SHP77 (cell line): ENCODE data around the gene GUCY1B1.

Experiments used
- DNase-seq, 2 experiments: peaks; one replicate each; lab custom pipeline; 2025; lab: John Stamatoyannopoulos, UW

GUCY1B1 gene

DNA sequence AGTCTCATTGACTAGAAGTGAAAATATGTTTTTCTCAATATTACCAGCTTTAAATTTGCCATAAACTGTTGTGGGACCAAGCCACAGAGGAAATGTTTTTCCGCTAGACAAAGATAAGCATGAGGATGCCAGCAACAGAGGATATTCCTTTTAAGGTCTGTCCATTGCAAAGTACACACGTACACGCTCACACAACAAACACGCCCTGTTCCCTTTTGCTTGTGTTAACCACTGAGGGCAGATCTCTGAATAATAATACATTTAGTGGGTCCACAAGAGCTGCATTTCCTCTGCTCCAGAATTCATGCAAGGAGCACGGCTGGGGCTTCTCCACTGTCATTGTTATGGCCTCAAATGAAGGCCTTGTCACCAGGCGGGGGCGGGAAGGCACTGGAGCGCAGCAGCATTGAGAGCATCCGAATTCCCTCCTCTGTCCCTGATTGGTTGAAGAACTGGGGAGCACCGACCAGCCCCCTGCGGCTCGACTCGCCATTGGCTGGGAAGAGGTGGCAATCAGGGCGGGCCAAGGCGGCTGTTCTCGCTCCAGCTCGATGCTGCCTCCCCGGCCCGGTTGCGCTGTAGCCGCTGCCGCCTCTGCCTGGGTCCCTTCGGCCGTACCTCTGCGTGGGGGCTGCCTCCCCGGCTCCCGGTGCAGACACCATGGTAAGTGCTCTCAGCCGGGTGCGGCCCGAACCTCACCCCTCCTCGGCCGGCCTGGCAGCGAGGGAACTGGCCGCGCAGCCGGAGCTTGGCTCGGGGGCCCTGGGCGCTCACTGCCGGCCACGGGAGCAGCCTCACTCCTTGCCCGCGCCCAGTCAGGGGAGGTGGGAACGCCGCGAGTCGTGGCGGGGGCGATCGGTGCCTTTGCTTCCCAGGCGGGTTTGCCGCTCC is at the start of gene GUCY1B1:
Gene GUCY1B1 (plus strand): TSS at position 541 of the 891 bp plus-strand sequence. CDS start 120 bp downstream, at position 661.
- no peak for DNase-seq

DNA sequence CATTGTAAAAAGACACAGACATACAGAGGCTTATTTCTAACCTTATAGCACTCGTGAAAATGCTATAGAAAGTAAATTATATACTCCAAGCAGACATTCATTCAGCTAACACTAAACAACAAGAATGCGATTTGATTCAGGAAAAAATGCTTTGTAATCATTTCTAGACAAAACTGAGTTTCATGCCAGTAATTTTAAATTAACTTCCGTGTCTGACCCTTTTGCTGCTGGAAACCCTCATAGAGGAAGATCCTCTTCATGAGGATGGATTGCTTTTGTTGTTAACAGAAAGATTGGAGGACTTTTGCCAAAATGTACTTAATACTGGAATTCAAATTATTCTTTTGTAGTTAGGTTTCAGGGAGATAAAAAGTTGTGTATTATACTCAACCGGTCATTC is 48.9 kb upstream of the GUCY1B1 start:
- no peak for DNase-seq

DNA sequence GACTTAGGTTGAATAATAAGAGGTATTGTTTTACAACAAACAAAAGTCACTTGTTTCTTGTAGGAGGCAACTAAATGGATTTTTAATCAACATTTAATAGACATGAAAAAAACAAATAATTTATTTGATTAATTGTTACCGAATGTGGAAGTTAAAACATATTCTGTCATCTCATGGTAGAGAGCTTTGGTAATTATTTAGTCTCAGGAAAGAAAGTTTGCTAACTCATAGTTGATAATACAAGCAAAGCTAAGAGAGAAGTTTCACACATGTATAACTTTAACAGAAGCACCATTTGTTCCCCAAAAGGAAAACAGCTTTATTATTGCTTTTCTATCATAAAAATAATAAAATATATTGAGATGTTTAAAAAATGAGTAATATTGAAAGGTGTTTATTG is 47.3 kb upstream of the GUCY1B1 start:
- no peak for DNase-seq

DNA sequence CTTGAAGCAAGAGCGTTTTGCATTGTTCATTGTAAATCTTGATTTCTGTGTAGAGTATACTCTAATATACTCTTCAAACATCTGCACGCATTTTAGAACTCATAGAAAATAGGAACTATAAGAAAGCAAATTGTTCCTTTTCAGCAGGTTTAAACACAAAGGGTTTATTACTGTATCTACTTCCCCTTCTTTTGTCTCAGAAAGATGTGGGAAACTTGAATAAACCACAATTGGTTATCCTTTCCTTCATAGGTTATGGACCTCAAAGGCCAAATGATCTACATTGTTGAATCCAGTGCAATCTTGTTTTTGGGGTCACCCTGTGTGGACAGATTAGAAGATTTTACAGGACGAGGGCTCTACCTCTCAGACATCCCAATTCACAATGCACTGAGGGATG is 46.0 kb upstream of the GUCY1B1 start:
- DNase-seq: no peak

DNA sequence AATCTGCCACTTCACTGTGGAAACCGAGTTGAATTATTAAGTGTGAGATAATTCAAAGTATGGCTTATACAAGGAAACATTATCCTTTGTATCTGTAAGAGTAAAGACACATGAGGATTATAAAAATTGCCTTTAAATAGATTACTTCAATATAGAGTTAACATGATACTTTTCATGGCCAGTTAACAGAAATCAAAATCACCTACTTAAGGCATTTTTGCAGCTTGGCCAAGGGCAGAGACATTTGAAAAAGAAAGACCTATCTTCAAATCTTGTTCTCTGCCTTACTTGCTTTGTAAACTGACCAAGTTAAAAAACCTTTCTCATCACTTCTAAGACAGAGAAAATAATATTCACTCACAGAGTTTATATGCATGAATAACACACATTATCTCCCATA is 44.9 kb upstream of the GUCY1B1 start:
- DNase-seq: no peak

DNA sequence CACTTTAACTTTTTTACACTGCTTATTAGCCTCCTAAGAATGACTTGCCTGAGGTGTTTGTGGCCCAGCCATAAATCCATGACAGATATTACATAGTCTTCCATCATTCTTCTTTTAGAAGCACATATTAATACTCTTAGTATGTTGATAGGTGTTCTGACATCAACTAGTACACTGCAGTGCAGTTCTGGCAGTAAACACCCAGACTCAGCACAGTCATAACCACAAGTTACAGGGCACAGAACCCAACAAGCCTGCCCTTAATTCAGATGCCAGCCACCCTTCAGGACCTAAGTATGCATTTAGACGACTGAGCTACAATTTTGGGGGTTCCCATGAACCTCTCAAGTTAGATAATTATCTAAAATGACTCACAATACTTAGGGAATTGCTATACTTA is 36.5 kb upstream of the GUCY1B1 start:
- no peak for DNase-seq

DNA sequence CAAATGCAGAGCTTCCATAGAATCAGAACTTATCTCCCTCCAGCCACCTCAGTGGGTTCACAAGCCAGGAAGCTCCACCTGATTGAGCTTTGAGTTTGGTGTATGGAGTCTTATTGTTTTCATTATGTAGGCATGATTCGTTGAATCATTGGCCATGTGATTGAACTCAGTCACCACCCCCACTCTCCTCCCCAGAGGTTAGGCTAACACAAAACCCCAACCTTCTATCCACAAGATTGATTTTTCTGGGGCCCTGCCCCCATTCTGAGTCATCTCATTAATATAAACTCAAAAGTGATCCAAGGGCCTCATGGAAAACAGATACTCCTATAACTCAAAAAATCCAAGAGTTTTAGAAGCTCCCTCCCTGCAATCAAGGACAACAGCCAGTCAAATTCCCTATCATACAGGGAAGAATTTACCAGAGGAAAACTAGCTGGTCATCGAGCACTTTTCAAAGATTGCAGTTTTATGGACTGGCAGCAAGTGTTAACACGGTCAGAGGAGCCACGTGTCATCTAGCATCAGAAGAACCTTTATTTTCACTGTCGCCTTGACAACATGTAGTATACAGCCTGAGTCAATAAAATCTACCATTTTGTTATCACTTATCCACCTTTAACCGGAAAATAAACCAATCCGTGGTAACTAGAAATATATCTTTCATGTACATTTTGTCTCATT is 35.9 kb upstream of the GUCY1B1 start:
- DNase-seq: no peak

DNA sequence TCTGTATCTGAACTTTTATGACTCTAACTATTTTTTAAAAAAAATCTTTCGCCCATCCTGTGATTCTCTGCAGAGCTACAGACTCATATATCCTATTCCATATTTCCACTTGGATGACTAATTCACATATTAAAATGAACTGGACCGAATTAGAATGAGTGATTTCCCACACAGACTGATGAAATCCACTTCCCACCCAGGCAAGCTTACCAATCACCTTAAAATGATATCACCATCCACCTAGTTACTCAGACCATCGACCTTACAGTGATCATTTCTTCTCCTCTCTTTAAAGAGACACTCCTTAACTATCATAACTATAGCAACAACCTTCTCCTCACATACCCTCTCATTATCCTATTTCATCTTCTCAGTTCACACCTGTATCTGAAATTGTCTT is 34.1 kb upstream of the GUCY1B1 start:
- DNase-seq: no peak

DNA sequence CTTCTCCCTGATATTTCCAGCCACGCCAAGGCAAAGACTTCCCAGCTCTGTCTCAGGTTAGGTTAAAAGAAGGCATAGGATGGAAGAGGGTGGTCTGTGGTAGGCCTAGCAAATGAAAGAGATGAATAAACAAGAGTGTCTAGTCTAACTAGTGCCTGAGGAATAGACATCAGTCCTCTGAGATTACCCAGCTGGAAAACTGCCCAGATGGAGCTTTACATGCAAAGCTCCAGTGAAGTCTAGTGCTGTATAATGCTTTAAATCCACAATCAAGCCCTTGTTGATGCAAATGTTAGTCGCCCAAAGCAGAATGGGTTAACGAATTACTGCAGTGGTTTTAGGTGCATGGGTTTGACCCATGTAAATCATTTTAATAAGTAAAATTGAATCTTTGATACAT is 24.8 kb upstream of the GUCY1B1 start:
- no peak for DNase-seq

DNA sequence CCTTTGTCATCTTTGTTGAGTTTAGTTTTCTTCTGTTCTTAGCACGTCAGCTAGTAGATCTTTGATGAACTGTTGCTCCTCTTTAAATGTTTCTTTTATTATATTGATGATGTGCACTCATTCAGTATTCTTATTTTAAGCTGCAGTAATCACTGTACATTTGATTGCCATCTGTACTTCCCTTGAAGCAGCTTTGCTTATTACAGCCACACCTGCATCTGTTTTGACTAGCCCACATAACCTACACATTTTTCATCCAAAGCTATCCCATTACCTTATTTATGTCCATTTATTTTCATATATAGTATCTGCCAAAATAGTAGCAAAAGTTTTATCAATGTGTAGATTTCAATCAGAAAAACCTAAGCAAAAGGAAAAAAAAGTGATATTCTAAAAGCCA is 23.9 kb upstream of the GUCY1B1 start:
- DNase-seq: no peak

DNA sequence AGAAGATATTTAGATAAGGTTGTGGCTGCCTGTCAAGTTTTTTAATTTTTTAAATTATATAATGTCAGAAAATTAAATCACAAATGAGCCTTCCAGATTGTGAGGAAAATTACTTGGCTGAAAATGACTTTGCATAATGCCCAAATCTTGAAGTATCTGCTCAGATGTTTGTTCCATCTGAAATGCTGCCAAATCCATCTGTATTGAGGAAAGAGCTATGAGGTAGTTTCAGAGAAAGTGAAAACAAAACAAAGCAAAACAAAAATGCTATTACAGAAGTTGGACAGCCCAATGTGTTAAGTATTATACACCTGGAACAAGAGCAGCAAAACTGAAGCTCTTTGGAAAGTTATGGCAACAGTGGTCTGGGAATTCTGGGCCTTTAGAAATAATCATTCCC is 23.3 kb upstream of the GUCY1B1 start:
- DNase-seq: no peak

DNA sequence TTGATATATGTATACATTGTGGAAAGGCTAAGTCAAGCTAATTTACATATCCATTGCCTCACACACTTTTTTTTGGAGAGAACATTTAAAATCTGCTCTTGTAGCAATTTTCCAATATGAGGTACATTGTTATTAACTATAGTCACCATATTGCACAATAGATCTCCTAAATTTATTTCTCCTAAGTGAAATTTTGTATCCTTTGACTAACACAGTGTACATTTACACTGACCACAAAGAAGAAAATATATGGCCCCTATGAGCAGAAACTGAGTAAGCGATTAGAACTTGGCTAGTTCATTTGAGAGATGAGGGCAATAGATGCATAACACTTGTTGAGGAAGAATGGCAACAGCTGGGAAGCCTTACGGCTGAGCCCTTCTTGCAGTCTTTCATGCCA is 20.3 kb upstream of the GUCY1B1 start:
- DNase-seq: no peak

DNA sequence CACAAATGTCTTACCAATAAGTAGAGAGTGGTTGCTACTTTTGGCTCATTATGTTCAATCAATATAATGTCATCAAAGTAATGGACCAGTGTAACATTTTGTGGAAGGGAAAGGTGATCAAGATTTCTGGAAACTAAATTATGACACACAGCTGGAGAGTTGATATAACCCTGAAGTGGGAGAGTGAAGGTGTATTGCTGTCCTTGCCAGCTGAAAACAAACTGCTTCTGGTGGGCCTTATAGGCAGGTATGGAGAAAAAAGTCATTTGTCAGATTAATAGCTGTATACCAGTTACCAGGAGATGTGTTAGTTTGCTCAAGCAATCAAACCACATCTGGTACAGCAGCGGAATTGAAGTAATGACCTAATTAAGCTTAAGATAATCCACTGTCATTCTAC is 17.3 kb upstream of the GUCY1B1 start:
- DNase-seq: no peak

DNA sequence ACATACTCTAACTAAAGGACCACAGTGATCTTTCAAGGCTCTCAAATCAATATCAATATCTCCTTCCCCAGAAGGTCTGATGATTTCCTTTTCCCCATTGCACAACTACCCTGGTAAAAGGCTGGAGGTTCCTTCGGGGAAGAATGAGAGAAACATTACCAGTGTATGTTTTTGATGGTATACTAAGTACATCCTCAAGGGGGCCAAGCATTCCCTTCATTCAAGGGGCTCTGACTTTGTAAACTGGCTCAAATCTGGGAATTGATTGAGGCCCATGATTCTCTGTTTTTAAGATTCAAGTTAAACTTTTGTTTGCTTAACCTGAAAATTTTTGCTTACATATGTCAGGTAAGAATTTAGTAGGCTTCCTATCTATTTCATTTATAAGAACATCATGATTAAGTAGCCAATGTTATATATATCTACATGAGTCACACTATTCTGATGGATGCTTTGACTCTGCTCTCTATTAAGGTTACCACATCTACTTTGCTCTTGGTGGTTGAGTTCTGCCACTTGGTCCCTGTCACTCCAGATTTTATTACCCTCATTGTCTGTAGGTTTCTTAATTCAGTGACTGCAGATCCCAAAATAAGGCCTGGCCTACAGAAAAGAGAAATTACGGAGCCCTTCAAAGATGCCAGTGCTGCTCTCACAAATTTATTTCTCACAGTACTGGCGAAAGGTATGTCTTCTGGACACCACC is 16.4 kb upstream of the GUCY1B1 start:
- no peak for DNase-seq

DNA sequence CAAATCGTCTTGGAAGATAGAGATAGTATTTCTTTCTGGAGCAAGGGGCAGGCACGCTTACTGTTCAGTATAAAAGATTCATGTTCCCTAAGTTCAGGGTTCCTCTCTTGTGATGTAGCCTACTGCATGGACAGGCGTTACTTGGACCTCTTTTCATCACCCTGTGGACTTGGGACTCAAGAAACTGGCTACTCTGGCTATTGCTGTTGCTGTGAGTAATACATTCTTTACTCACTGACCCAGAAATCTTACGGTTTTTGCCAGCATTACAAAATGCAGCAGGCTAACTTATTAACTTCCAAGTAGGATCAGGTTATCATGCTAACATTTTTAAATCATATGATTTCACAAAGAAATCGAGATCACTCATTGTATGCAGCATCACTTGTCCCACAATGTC is 12.8 kb upstream of the GUCY1B1 start:
- no peak for DNase-seq

DNA sequence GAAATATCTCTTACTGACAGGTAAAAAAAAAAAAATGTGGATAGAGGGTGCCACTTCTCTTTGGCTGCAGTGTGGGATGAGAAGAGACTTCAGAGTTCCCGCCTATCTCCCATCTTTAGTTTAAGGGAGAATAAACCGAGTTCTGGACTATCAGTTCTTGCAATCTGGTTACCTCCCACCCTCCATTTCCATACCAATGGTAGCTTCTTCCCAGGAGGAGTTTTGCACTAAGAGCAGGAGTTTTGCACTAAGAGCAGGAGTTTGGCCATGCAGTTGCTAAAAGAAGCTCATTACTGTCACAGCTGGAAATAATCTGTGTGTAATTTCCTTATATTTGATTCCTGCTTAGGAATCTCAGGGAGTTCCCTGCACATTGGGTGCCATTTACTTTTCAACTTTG is 10.8 kb upstream of the GUCY1B1 start:
- DNase-seq: no peak

DNA sequence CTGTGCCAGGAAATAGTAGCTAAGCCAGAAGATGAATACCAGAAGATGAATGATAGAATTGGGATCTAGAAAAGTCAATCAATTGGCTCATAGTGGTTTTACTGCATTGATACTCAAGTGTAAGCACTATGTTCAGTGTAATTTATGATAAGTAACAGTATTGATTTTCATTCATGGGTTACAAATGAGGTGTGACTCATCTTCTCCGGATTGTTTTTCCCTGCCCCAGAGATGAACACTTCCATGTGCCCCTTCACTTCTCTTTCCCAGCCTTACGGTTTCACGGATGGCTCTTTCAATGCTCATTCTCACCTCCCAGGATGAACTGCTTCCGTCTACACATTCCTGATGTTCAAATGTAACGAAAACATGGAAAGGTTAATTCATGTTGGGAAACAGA is 9.8 kb upstream of the GUCY1B1 start:
- DNase-seq: no peak

DNA sequence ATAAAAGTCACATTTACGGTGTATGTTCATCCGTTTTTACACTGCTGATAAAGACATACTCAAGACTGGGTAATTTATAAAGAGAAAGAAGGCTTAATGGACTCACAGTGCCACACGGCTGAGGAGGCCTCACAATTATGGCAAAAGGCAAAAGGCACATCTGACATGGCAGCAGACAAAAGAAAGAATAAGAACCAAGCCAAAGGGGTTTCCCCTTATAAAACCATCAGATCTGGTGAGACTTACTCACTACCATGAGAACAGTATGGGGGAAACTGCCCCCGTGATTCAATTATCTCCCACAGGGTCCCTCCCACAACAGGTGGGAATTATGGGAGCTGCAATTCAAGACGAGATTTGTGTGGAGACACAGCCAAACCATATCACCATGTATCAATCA is 7.3 kb upstream of the GUCY1B1 start:
- DNase-seq: no peak

DNA sequence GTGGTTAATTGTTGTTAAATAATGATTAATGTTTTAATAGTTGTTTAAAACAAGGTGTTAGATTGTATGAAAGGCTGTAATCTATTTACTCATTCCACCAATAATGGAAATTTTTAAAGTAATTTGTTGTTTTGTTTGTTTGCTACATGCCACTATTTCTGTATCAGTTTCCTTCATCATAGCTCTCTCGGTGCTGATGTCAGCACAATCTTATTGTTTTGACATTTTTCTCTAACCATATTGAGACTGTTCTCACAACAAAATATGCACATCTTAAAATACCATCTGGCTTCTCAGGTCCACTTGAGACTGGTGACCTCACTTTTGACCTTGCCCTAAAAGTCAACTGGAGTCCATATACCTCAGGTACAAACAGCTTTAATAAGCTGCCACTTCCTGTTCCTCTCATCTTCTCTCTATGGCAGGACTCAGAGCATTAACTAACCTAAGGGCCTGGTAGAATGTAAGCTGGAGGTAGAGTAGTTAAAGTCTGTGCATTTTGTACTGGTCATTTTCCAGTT is 1.0 kb upstream of the GUCY1B1 start:
- DNase-seq: no peak

DNA sequence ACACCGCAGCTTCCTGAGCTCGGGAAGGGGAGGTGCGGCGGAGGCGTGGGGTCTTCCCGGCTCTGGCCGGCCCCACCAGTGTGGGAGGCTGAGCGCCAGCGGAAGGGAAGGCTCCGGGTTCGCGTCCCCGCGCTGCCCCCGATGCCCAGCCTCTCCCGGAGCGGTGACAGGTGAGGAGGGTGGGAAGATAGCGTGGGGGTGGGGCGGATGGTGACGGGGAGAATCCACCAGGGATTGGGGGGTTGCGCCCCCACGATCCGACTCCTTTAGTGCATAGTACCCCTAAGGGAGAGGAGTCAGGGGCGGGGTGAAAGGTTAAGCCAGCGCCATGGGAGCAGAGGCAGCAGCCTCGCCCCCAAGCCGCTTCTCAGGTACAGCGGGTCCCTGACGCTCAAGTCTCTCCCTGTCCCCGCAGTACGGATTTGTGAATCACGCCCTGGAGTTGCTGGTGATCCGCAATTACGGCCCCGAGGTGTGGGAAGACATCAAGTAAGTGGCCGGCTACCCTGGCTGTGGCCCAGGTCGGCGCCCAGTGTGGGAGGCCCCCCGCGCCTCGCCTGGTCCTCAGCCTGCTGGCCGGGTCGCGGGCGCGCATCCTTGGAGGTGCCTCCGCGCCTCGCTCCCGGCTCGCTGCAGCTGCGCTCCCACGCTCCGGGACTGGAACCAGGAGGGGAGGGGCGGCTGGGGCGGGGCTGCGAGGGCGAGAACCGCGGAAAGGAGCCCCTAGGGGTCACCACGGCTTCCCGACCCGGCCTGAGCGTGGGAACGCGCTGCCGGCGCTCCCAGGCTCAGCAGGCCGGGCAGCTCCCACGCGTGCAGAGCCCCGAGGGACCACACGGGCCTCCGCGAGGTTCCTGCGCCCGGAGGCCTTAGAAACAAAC is 791 bp downstream of the GUCY1B1 start:
- no peak for DNase-seq

DNA sequence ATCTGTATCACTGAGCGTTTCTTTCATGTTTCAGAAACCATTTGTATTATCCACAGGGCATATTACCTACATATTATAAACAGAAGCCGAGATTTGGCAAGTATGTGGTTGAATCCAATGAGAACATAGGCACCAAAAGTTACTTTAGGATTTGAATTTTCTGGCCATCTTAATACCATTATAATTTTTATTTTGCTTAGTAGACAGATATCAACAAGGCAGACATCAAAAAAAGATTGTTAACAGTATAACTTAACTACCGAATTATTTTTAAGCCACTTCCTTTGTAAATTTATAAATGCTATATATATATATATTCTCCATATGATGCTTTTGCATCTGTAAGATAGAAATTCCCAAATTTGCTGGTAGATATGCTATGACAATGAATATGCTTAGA is 2.2 kb downstream of the GUCY1B1 start:
- DNase-seq: no peak

DNA sequence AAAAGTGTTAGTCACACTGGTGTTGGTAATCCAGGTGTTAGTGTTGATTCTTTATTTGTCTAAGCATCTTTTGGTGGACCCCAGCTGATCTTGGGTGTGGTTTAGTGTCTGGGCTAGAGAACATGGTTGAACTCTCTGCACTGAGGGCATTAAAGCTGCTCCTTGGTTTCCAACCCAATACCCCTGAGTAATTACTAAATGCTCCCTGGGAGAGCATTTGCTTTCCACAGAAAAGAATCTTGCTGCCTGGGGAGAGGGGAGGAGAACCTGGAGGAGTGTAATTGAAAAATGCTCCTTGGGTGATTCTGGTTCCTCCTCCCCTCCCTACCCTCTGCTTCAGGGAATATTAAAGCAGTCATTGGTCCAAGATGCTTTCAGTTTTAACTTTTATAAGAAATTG is 3.1 kb downstream of the GUCY1B1 start:
- DNase-seq: no peak
